ENCODE data around the gene TRIM42. TPM values are rescaled to one million over a fixed set of nuclear protein-coding genes. Genes with fewer than 3 reads are reported as not detected.

TRIM42 gene
- total RNA-seq, 4 donors from 2014 or later = not detected

- TF ChIP-seq EP300 (IDR thresholded peaks at IDR 0.05; ENCODE audit: low read depth) (no peak), POLR2AphosphoS5 (IDR thresholded peaks at IDR 0.05) (no peak), POLR2A (IDR thresholded peaks at IDR 0.05) (no peak)
- TF ChIP-seq, protein P1, sequence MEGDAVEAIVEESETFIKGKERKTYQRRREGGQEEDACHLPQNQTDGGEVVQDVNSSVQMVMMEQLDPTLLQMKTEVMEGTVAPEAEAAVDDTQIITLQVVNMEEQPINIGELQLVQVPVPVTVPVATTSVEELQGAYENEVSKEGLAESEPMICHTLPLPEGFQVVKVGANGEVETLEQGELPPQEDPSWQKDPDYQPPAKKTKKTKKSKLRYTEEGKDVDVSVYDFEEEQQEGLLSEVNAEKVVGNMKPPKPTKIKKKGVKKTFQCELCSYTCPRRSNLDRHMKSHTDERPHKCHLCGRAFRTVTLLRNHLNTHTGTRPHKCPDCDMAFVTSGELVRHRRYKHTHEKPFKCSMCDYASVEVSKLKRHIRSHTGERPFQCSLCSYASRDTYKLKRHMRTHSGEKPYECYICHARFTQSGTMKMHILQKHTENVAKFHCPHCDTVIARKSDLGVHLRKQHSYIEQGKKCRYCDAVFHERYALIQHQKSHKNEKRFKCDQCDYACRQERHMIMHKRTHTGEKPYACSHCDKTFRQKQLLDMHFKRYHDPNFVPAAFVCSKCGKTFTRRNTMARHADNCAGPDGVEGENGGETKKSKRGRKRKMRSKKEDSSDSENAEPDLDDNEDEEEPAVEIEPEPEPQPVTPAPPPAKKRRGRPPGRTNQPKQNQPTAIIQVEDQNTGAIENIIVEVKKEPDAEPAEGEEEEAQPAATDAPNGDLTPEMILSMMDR (IDR thresholded peaks at IDR 0.05) = no peak
- Histone ChIP-seq H3K9me3 (no peaks in the 10 kb centered on the region), H3K4me1 (no peaks in the 10 kb centered on the region), H3K27ac (no peak overlapping the region), H3K36me3 (no peaks in the 10 kb centered on the region), H3K4me3 (no peak overlapping the region), H3K27me3 (no peaks in the 10 kb centered on the region)
- intact Hi-C loops (cut with DNase I; ENCODE audit: low total_unique reads) = no loop called here
- no peak for DNase-seq
- in situ Hi-C loops (cut with MboI; ENCODE audit: low pct_ligation_motif_present in 1 of 4, low pct_unique_long_range_greater_than_20kb in 1 of 4, low sequenced_read_pairs in 3 of 4) = no loop called here
These were observed 28.1 kb downstream of the TRIM42 start for GRCh38 chr3:140705954-140706353.

DNA sequence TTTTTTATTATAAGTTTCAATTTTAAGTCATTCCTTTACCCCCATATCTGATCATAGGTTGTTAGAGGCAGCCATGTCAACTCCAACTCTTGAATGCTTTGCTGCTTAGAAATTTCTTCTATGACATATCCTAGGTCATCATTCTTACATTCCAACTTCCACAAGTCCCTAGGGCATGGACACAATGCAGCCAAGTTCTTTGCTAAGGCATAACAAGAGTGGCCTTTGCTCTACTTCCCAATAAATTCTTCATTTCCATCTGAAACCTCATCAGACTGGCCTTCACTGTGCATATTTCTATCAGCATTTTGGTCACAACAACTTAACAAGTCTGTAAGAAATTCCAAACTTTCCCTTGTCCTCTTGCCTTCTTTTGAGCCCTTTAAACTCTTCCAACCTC lies 28.5 kb downstream of the TRIM42 start:
- Histone ChIP-seq H3K4me3 (no peak overlapping the region), H3K9me3 (no peaks in the 10 kb centered on the region), H3K27me3 (no peaks in the 10 kb centered on the region), H3K4me1 (no peaks in the 10 kb centered on the region), H3K36me3 (no peaks in the 10 kb centered on the region), H3K27ac (no peak overlapping the region)
- in situ Hi-C loops (cut with MboI; ENCODE audit: low pct_ligation_motif_present in 1 of 4, low pct_unique_long_range_greater_than_20kb in 1 of 4, low sequenced_read_pairs in 3 of 4) = no loop called here
- no peak for TF ChIP-seq POLR2AphosphoS5 (IDR thresholded peaks at IDR 0.05)
- no peak for TF ChIP-seq EP300 (IDR thresholded peaks at IDR 0.05; ENCODE audit: low read depth)
- TF ChIP-seq, protein P1 (IDR thresholded peaks at IDR 0.05) = no peak
- TF ChIP-seq POLR2A (IDR thresholded peaks at IDR 0.05) = no peak
- no peak for DNase-seq
- intact Hi-C loops (cut with DNase I; ENCODE audit: low total_unique reads) = no loop called here

DNA sequence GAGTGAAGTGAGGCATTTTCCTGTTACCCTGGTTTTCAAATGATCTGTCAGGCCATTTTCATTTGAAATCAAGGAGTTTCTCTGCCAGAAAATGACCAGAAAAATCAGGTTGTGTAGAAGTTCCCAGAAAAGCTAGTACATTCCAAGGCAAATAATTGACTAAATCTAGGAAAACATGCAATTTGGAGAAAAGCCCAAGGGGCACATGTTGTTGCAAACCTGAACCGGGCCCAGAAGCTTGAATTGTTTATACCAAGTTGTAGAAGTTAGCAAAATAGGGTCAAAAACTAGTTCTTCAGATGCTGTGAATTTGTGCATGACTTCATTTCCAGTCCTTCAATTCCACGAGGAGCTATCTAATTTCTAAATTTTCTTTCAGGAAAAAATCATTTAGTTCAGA lies 31.0 kb downstream of the TRIM42 start:
- DNase-seq = no peak

DNA sequence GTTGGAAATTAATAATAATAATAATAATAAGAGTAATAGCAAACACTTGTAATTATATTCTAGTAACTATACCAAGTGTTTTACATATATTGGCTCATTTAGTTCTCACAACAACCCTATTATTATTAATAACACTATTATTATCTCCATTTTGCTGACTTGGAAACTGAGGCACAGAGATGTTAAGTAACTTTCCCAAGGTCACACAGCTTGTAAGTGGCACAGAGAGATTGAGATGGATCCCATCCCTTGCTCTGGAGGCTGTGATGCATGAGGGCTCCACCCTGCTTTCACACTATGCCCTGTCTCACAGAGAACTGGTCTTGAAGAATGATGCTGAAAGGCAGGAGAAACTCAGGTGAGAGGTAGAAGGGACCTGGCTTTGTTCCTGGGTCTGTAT lies 31.9 kb downstream of the TRIM42 start:
- in situ Hi-C loops (cut with MboI; ENCODE audit: low pct_ligation_motif_present in 1 of 4, low pct_unique_long_range_greater_than_20kb in 1 of 4, low sequenced_read_pairs in 3 of 4) (no loop called here), intact Hi-C loops (cut with DNase I; ENCODE audit: low total_unique reads) (no loop called here)
- Histone ChIP-seq H3K27me3 (no peaks in the 10 kb centered on the region), H3K27ac (no peak overlapping the region), H3K4me3 (no peak overlapping the region), H3K4me1 (no peaks in the 10 kb centered on the region), H3K36me3 (no peaks in the 10 kb centered on the region), H3K9me3 (no peaks in the 10 kb centered on the region)
- DNase-seq = no peak
- TF ChIP-seq, protein P1 (IDR thresholded peaks at IDR 0.05) = no peak
- TF ChIP-seq POLR2AphosphoS5 (IDR thresholded peaks at IDR 0.05) (no peak), EP300 (IDR thresholded peaks at IDR 0.05; ENCODE audit: low read depth) (no peak), POLR2A (IDR thresholded peaks at IDR 0.05) (no peak)

More for the DNA sequence above, 31.0 kb downstream of the TRIM42 start:
- in situ Hi-C loops (cut with MboI; ENCODE audit: low pct_ligation_motif_present in 1 of 4, low pct_unique_long_range_greater_than_20kb in 1 of 4, low sequenced_read_pairs in 3 of 4) = no loop called here
- intact Hi-C loops (cut with DNase I; ENCODE audit: low total_unique reads) = no loop called here
- 51 to 54% methylated on average over 2 of the region's 2 CpGs for WGBS, 2 donors (ENCODE audit: low coverage in 1 of 2)
- no peaks in the 10 kb centered on the region for H3K9me3 ChIP-seq
- no peaks in the 10 kb centered on the region for H3K36me3 ChIP-seq
- H3K27ac ChIP-seq = no peak overlapping the region
- H3K4me1 ChIP-seq = no peaks in the 10 kb centered on the region
- TF ChIP-seq POLR2AphosphoS5 (IDR thresholded peaks at IDR 0.05) (no peak), EP300 (IDR thresholded peaks at IDR 0.05; ENCODE audit: low read depth) (no peak), POLR2A (IDR thresholded peaks at IDR 0.05) (no peak)
- TF ChIP-seq, protein P1 (IDR thresholded peaks at IDR 0.05) = no peak
- H3K27me3 ChIP-seq = no peaks in the 10 kb centered on the region
- H3K4me3 ChIP-seq = no peak overlapping the region

All from transverse colon (tissue), 4 donors.